Prostate gland (tissue), 2 donors: ENCODE measurements around the gene EFCAB5.

Experiments used
- POLR2AphosphoS5 ChIP-seq: sonication (generic); formaldehyde crosslinking; IDR thresholded peaks from one replicate; pipeline ENCODE4 v1.6.1; 2017; ENCODE audit warnings: antibody characterized with exemption
- TF ChIP-seq, protein P1 (sequence below), 4 experiments: fragments of 200-600 bp in 2 of 4; fragments of 450-650 bp in 2 of 4; sonication (generic) in 2 of 4; IDR thresholded peaks; 1 replicate in 3 of 4; 2 replicates in 1 of 4; pipeline ENCODE4 v1.5.1; 2016 to 2019; ENCODE audit warnings: antibody characterized with exemption in 4 of 4, mild to moderate bottlenecking in 2 of 4, moderate library complexity in 2 of 4

- TF ChIP-seq, protein P1, sequence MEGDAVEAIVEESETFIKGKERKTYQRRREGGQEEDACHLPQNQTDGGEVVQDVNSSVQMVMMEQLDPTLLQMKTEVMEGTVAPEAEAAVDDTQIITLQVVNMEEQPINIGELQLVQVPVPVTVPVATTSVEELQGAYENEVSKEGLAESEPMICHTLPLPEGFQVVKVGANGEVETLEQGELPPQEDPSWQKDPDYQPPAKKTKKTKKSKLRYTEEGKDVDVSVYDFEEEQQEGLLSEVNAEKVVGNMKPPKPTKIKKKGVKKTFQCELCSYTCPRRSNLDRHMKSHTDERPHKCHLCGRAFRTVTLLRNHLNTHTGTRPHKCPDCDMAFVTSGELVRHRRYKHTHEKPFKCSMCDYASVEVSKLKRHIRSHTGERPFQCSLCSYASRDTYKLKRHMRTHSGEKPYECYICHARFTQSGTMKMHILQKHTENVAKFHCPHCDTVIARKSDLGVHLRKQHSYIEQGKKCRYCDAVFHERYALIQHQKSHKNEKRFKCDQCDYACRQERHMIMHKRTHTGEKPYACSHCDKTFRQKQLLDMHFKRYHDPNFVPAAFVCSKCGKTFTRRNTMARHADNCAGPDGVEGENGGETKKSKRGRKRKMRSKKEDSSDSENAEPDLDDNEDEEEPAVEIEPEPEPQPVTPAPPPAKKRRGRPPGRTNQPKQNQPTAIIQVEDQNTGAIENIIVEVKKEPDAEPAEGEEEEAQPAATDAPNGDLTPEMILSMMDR (IDR thresholded peaks at IDR 0.05) = no peak
- TF ChIP-seq POLR2AphosphoS5 = no peak
Observed at GRCh38 chr17:29924786-29925185, 16.6 kb upstream of the EFCAB5 start.
